MM.1S (cell line): ENCODE data around the gene POP7.

ENCODE experiments used
- EZH2 ChIP-seq: fragments of 300-600 bp; sonication (generic); optimal IDR thresholded peaks from 2 replicates; pipeline ENCODE3; 2017; ENCODE audit warnings: low read depth, mild to moderate bottlenecking, antibody characterized with exemption, low read length, mixed read lengths
- EZH2phosphoT487 ChIP-seq: fragments of 300-600 bp; sonication (generic); IDR thresholded peaks from 2 replicates; pipeline ENCODE4 v1.6.1; 2018; ENCODE audit warnings: antibody characterized with exemption, low read length
- TF ChIP-seq, protein P1 (sequence below): fragments of 300-600 bp; sonication (generic); IDR thresholded peaks from 2 replicates; pipeline ENCODE4 v1.5.1; 2016; ENCODE audit warnings: antibody characterized with exemption, low read length, mixed read lengths

DNA sequence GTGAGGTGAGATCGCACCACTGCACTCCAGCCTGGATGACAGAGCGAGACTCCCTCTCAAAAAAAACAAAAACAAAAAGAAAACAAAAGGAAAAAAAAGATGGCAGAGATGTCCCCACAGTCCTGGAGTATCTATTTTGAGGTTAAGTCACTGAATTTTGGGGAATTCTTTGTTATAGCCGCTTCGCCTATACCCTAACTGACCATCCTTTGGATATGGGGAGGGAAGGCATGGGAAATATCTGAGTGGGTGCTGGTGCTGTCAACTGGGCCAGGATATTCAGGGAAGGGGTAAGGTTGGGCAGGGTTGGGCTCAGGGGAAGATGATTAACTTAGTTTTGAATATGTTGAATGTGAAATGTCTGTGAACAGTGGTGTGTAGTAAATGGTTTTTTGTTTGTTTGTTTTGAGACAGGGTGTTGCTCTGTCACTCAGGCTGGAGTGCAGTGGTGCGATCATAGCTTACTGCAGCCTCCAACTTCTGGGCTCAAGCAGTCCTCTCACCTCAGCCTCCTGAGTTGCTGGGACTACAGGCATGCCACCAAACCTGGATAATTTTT lies 40.7 kb upstream of the POP7 start:
- TF ChIP-seq, protein P1, sequence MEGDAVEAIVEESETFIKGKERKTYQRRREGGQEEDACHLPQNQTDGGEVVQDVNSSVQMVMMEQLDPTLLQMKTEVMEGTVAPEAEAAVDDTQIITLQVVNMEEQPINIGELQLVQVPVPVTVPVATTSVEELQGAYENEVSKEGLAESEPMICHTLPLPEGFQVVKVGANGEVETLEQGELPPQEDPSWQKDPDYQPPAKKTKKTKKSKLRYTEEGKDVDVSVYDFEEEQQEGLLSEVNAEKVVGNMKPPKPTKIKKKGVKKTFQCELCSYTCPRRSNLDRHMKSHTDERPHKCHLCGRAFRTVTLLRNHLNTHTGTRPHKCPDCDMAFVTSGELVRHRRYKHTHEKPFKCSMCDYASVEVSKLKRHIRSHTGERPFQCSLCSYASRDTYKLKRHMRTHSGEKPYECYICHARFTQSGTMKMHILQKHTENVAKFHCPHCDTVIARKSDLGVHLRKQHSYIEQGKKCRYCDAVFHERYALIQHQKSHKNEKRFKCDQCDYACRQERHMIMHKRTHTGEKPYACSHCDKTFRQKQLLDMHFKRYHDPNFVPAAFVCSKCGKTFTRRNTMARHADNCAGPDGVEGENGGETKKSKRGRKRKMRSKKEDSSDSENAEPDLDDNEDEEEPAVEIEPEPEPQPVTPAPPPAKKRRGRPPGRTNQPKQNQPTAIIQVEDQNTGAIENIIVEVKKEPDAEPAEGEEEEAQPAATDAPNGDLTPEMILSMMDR: no peak
- TF ChIP-seq EZH2: no peak
- no peak for TF ChIP-seq EZH2phosphoT487
